Activated T-helper 2 cell treated with anti-CD3 and anti-CD28 coated beads, Interferon-gamma antibody, Interleukin-2, Interleukin-4, amounts not matched to agents 10 μg/mL and 5 μg/mL and 100 μg/mL, durations not matched to agents 14 hours and 24 hours and 36 hours (primary cell): Measurements from ENCODE around the gene USP10. TPM values are rescaled to one million over a fixed set of nuclear protein-coding genes. Genes with fewer than 3 reads are reported as not detected.

Source experiments
- DNase-seq: peaks from one replicate; pipeline ENCODE4 v3.0.0; 2021; ENCODE audit warnings: low spot score
- H3K27ac Mint-ChIP-seq: one replicate; pipeline ENCODE4 v1.8.0; 2021; ENCODE audit warnings: mixed read lengths
- H3K27me3 Mint-ChIP-seq: one replicate; pipeline ENCODE4 v1.8.0; 2021; ENCODE audit warnings: low read depth, mixed read lengths
- H3K36me3 Mint-ChIP-seq: one replicate; pipeline ENCODE4 v1.8.0; 2021; ENCODE audit warnings: low read depth, mixed read lengths
- H3K4me1 Mint-ChIP-seq: one replicate; pipeline ENCODE4 v1.8.0; 2021; ENCODE audit warnings: low read depth, mixed read lengths
- H3K4me3 Mint-ChIP-seq: one replicate; pipeline ENCODE4 v1.8.0; 2021; ENCODE audit warnings: low read depth, mild to moderate bottlenecking, moderate library complexity, mixed read lengths
- H3K9me3 Mint-ChIP-seq: one replicate; pipeline ENCODE4 v1.8.0; 2021; ENCODE audit warnings: mixed read lengths
- intact Hi-C: fragments of 100-400 bp; cut with micrococcal nuclease; formaldehyde crosslinking; loops from one replicate; pipeline ENCODE4 v1.15.1; 2023
- total RNA-seq: library from RNA; stranded (reverse); gene quantifications from 2 replicates; pipeline ENCODE4 v1.2.3, GENCODE V29; 2022

Gene USP10
- total RNA-seq, 1 donor from 2014 or later: 151 TPM

GRCh38 chr16:84754956-84755672, 55.3 kb downstream of the USP10 start:
- H3K27me3 Mint-ChIP-seq: no peaks in the 10 kb centered on the region
- H3K27ac Mint-ChIP-seq: no peak overlapping the region
- no peaks in the 10 kb centered on the region for H3K9me3 Mint-ChIP-seq
- intact Hi-C loops: loop anchor here (1.0 kb wide), 2 partner anchors 197 to 215 kb away; no protein-coding TSS in a partner anchor
- H3K4me3 Mint-ChIP-seq: no peak overlapping the region
- peaks cover 45% of the 10 kb centered on the region for H3K36me3 Mint-ChIP-seq
- peaks cover 62% of the 10 kb centered on the region for H3K4me1 Mint-ChIP-seq
- no peak for DNase-seq

- Mint-ChIP-seq H3K27ac (no peak overlapping the region), H3K36me3 (peaks cover 53% of the 10 kb centered on the region), H3K4me3 (no peak overlapping the region), H3K4me1 (peaks cover 49% of the 10 kb centered on the region), H3K27me3 (no peaks in the 10 kb centered on the region), H3K9me3 (no peaks in the 10 kb centered on the region)
- intact Hi-C loops: no loop called here
- no peak for DNase-seq
Observed at GRCh38 chr16:84756830-84757229, 57.0 kb downstream of the USP10 start.

DNA sequence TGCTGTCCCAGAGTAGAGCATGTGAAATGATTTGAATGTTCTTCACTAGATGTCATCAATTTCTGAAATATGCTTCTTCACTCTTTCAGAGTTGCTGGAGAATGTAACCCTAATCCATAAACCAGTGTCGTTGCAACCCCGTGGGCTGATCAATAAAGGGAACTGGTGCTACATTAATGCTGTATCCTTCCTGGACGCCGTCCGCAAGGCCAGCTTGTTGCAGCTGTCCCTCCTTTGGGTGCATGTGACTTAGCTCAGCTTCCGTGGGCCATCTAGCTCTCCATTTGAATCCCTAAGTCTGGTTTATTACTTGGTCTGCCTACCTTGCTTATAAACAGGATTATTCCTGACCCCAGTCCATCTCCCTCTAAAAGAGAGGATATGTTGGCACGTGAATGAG, 58.8 kb downstream of the USP10 start:
- H3K9me3 Mint-ChIP-seq: no peaks in the 10 kb centered on the region
- peaks cover 36% of the 10 kb centered on the region for H3K4me1 Mint-ChIP-seq
- H3K27ac Mint-ChIP-seq: no peak overlapping the region
- intact Hi-C loops: no loop called here
- H3K36me3 Mint-ChIP-seq: peaks cover 55% of the 10 kb centered on the region
- DNase-seq: no peak
- H3K27me3 Mint-ChIP-seq: no peaks in the 10 kb centered on the region
- no peak overlapping the region for H3K4me3 Mint-ChIP-seq

DNA sequence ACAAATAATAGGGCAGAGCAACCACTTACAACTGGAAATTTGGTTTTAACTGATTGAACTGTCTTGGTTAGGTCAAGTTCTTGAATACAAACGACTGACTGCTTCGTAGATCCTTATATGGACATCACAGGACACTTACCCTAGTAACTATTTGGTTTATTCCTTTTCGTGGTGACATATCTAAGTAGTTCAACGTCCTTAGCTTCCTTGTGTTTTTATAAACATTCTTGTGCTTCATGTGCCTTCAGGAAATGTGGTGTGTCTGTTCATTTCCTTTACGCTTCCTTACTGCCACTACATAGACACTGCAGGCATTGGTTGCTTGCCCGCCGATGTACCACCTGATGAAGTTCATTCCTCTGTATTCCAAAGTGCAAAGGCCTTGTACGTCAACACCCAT, 59.3 kb downstream of the USP10 start:
- no peak overlapping the region for H3K4me3 Mint-ChIP-seq
- H3K27me3 Mint-ChIP-seq: no peaks in the 10 kb centered on the region
- peaks cover 58% of the 10 kb centered on the region for H3K36me3 Mint-ChIP-seq
- peaks cover 32% of the 10 kb centered on the region for H3K4me1 Mint-ChIP-seq
- no peaks in the 10 kb centered on the region for H3K9me3 Mint-ChIP-seq
- DNase-seq: no peak
- intact Hi-C loops: no loop called here
- H3K27ac Mint-ChIP-seq: no peak overlapping the region

GRCh38 chr16:84759906-84760305, 60.1 kb downstream of the USP10 start:
- DNase-seq: no peak
- intact Hi-C loops: no loop called here
- Mint-ChIP-seq H3K27ac (no peak overlapping the region), H3K4me1 (peaks cover 25% of the 10 kb centered on the region), H3K4me3 (no peak overlapping the region), H3K36me3 (peaks cover 65% of the 10 kb centered on the region), H3K9me3 (no peaks in the 10 kb centered on the region), H3K27me3 (no peaks in the 10 kb centered on the region)

DNA sequence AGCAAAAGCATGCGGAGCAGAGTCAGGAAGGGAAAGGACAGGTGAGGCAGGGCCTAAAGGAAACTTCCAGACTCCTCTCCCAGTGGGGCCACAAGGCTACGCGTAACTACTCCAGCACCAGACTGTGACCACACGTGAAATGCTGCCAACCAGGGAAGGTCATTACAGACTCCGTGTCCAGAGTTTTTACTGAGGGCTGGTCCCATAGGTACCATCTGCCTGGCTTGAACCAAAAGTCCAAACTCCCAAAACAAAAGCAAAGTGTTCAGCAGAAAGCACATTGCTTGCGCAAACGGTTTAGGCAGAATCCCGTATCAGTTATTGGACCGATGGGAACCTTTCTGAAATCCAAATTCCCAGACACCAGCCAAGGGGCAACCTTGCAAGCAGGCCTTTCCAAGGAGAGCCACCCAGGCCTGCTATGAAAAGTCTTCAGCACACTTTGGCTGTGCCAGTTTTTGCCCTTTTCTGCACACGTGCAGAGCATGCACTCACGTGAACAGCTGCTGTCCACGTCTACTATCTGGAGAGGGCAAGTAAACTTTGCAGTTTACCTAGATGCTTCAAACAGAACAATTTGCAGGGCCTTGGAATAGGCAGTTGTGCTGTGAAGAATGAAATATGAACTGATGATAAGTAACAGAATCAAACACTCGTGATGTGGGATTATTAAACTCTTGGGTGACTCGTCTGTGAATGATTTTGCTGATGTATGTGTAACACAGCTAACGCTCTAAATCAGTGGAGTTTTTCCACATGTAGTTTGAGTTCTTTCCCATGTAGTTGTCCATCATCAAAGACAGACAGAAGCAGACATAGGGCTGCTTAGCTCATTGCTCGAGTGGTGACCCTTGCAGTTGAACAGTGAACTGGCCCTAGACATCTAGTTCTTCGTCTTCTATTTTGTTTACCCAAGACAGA, 61.9 kb downstream of the USP10 start:
- intact Hi-C loops: no loop called here
- H3K27ac Mint-ChIP-seq: no peak overlapping the region
- DNase-seq: no peak
- H3K36me3 Mint-ChIP-seq: peaks cover 76% of the 10 kb centered on the region
- no peaks in the 10 kb centered on the region for H3K9me3 Mint-ChIP-seq
- H3K4me3 Mint-ChIP-seq: no peak overlapping the region
- H3K27me3 Mint-ChIP-seq: no peaks in the 10 kb centered on the region
- H3K4me1 Mint-ChIP-seq: peaks cover 29% of the 10 kb centered on the region

- Mint-ChIP-seq H3K4me1 (peaks cover 35% of the 10 kb centered on the region), H3K27ac (no peak overlapping the region), H3K4me3 (no peak overlapping the region), H3K9me3 (no peaks in the 10 kb centered on the region), H3K27me3 (no peaks in the 10 kb centered on the region), H3K36me3 (peaks cover 88% of the 10 kb centered on the region)
- no peak for DNase-seq
- intact Hi-C loops: no loop called here
Observed at GRCh38 chr16:84763164-84763563, 63.4 kb downstream of the USP10 start.

GRCh38 chr16:84763629-84764028, 63.8 kb downstream of the USP10 start:
- Mint-ChIP-seq H3K27ac (no peak overlapping the region), H3K27me3 (no peaks in the 10 kb centered on the region), H3K36me3 (peaks cover 88% of the 10 kb centered on the region), H3K4me3 (no peak overlapping the region), H3K4me1 (peaks cover 34% of the 10 kb centered on the region), H3K9me3 (no peaks in the 10 kb centered on the region)
- DNase-seq: no peak
- intact Hi-C loops: no loop called here

- Mint-ChIP-seq H3K9me3 (no peaks in the 10 kb centered on the region), H3K27ac (no peak overlapping the region), H3K27me3 (no peaks in the 10 kb centered on the region), H3K4me3 (no peak overlapping the region), H3K36me3 (peaks cover 90% of the 10 kb centered on the region), H3K4me1 (peaks cover 28% of the 10 kb centered on the region)
- DNase-seq: no peak
- intact Hi-C loops: no loop called here
Observed at GRCh38 chr16:84764970-84765369, 65.2 kb downstream of the USP10 start.

GRCh38 chr16:84765616-84766580, 66.1 kb downstream of the USP10 start:
- Mint-ChIP-seq H3K9me3 (no peaks in the 10 kb centered on the region), H3K27ac (no peak overlapping the region), H3K36me3 (peaks cover 90% of the 10 kb centered on the region), H3K4me3 (no peak overlapping the region), H3K4me1 (peaks cover 28% of the 10 kb centered on the region), H3K27me3 (no peaks in the 10 kb centered on the region)
- DNase-seq: no peak
- intact Hi-C loops: no loop called here

- H3K4me1 Mint-ChIP-seq: peaks cover 28% of the 10 kb centered on the region
- DNase-seq: no peak
- no peaks in the 10 kb centered on the region for H3K9me3 Mint-ChIP-seq
- no peak overlapping the region for H3K4me3 Mint-ChIP-seq
- H3K27me3 Mint-ChIP-seq: no peaks in the 10 kb centered on the region
- intact Hi-C loops: no loop called here
- peaks cover 82% of the 10 kb centered on the region for H3K36me3 Mint-ChIP-seq
- H3K27ac Mint-ChIP-seq: peak overlapping the region; percentile 62
Observed at GRCh38 chr16:84766978-84767773, 67.4 kb downstream of the USP10 start.
